Measurements from ENCODE around the gene SH3RF2.

The SH3RF2 gene

DNA sequence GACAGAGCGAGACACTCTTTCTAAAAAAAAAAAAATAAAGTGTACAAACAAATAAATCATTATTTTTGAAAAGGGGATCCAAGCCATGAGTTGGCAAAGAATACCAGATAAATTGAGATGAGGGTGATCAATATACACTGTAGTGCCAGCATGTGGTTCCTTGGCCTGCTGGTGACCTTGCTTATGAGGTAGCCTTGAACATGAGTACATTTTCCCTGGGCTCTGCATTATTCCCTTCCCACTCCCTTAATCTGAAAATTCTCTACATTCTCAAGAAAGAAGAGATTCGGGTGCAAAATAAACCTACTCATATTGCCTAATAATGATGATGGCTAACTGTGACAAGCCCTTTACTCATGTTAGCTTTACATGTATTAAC, 33.3 kb downstream of the SH3RF2 start:
- DNase-seq (ENCODE audit: low read depth), result no peak
- TF ChIP-seq, protein P1, sequence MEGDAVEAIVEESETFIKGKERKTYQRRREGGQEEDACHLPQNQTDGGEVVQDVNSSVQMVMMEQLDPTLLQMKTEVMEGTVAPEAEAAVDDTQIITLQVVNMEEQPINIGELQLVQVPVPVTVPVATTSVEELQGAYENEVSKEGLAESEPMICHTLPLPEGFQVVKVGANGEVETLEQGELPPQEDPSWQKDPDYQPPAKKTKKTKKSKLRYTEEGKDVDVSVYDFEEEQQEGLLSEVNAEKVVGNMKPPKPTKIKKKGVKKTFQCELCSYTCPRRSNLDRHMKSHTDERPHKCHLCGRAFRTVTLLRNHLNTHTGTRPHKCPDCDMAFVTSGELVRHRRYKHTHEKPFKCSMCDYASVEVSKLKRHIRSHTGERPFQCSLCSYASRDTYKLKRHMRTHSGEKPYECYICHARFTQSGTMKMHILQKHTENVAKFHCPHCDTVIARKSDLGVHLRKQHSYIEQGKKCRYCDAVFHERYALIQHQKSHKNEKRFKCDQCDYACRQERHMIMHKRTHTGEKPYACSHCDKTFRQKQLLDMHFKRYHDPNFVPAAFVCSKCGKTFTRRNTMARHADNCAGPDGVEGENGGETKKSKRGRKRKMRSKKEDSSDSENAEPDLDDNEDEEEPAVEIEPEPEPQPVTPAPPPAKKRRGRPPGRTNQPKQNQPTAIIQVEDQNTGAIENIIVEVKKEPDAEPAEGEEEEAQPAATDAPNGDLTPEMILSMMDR (conservative IDR thresholded peaks at IDR 0.05; ENCODE audit: low read length), result no peak
- H3K4me3 ChIP-seq (ENCODE audit: low read length), result no peak overlapping the region

DNA sequence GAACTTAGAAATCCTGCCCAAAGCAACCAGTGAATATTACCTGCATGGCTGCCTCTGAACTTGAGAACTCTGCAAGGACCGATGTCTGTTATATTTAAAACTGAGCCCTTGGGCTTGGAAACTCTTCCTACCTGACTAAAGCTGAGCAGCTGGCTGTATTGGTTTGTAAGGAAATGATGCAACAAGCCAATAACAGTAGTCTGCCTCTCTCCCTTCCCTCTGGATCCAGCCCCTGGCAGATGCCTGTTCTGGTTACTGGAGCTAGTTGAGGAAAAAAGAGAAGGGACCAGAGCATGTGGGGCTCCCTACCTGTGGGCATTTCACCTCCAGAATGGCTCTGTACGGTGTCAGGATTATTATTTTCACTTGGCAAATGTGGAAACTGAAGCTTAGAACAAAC, 34.7 kb downstream of the SH3RF2 start:
- TF ChIP-seq, protein P1 (conservative IDR thresholded peaks at IDR 0.05; ENCODE audit: low read length), result no peak
- peak; percentile 34 for DNase-seq (ENCODE audit: low read depth)

DNA sequence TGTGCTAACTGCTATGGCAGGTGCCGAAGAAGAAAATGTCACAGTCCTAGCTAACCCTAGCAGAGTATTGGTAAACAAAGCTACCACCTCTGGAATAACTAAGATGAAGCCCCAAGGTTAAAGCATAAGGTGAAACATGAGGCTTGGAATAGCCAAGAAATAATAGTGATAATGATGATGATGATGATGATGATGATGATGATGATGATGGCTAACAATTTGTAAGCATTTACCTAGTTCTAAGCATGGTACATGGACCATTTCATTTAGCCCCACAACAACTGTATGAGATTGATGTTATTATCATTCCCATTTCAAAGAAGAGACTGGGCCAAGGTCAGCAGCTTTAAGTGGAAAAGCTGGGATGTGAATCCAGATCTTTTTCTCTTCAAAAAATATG, 35.3 kb downstream of the SH3RF2 start:
- no peak for DNase-seq (ENCODE audit: low read depth)
- no peak overlapping the region for H3K4me3 ChIP-seq (ENCODE audit: low read length)
- TF ChIP-seq, protein P1 (conservative IDR thresholded peaks at IDR 0.05; ENCODE audit: low read length), result no peak

More for the DNA sequence above, 34.7 kb downstream of the SH3RF2 start:
- H3K4me3 ChIP-seq (ENCODE audit: low read length), result no peak overlapping the region

DNA sequence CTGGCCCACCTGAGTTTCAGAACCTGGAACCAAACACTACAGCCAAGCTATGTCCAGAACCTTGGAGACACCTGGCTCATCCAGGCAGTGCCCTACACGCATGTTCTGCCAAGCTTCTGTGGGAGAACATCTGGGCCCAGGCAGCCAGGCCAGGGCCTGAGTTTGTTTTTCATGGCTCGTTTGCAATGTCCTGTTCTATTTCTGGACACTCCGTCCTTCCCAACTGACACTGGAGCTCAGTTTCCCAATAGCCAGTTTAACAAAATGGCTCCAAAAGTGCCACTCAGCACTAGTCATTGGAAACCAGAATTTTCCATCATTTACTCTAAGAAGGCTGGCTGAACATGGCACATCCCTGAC, 38.6 kb downstream of the SH3RF2 start:
- no peak overlapping the region for H3K4me3 ChIP-seq (ENCODE audit: low read length)
- TF ChIP-seq, protein P1 (conservative IDR thresholded peaks at IDR 0.05; ENCODE audit: low read length), result no peak
- DNase-seq (ENCODE audit: low read depth), result no peak

DNA sequence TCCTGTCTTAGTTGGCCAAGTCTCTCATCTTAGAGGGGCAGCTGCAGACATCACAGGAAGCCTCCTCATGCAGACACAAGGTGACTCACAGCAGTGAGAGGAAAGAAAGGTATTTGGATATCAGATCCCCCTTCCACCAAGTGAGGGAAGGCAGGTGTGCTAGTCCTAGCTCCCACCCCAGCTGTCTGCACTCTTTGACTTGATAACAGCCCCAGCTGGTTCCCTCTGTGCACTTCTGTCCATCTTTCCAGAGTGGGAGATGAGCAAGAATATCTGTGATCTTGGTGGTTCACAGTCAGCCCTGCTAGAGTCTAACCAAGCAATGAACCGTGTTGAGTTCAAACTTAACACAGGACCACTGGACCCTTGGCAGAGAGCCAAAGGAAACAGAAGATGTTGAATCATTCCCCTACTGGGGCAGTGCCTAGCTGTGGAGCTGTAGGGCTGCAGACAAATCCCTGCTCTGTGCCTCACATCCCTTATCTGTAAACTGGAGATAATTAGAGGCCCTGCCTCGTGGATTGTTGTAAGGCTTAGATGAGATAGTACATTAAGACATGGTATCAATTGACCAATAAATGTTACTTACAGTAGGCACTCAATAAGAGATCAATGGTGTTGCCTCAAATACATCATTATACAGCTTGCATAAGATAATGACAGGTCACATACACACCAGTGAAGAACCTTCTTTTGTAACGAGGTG, 39.1 kb downstream of the SH3RF2 start:
- TF ChIP-seq, protein P1 (conservative IDR thresholded peaks at IDR 0.05; ENCODE audit: low read length), result no peak
- peak; percentile 19 for DNase-seq (ENCODE audit: low read depth)
- H3K4me3 ChIP-seq (ENCODE audit: low read length), result no peak overlapping the region

DNA sequence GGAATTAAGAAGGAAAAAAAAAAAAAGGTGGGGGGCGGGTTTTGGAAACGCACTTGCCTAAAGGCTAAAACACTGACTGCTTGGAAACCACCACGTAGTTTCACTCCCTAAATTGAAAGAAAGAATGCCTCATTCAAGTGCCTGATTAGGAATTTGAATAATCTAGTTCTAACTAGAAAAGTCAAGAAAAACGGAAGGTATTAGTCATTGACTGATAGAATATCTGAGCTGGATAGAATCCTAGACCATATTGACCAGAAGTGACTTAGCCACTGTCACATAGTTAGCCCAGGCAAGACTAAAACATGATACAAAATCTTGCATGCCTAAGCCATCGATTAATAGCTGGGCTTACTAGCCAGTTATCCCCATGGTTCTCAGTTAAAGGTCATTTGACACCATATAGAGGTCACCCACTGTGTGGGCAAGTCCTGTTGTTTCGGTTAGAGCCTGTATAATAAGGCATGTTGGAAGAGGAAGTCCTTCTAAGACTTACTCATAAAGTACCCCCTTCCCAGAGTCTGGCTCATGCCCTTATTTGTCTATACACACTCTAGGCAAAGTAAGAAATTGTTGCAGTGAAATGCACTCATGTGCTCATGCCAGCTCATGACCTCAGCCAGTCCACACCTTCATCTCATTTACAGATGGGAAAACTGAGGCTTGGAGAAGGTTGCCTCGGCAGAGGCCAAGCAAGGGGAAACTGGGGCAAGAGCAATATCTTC, 40.2 kb downstream of the SH3RF2 start:
- no peak overlapping the region for H3K4me3 ChIP-seq (ENCODE audit: low read length)
- TF ChIP-seq, protein P1 (conservative IDR thresholded peaks at IDR 0.05; ENCODE audit: low read length), result no peak
- DNase-seq (ENCODE audit: low read depth), result no peak

DNA sequence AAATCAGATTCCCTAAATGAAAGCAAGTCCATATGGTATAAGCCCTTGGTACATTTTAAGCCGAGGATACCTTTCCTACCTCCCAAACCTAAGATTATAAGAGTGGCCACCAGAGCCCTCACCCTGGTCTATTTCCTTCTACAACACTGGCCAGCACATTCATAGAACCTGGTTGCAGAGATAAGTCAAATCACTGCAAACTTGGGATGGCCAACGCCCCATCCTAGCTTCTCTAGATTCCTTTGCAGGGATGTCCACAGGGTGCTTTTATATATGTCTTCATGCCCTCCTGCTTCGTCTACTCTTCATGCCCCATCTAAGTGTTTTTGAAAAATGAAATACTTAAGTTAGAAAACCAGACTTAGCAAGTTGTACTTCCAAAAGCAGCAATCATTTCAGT, 41.8 kb downstream of the SH3RF2 start:
- H3K4me3 ChIP-seq (ENCODE audit: low read length), result no peak overlapping the region
- no peak for DNase-seq (ENCODE audit: low read depth)
- TF ChIP-seq, protein P1 (conservative IDR thresholded peaks at IDR 0.05; ENCODE audit: low read length), result no peak

Measured in AG10803 (cell line).